Stimulated activated CD4-positive, alpha-beta T cell treated with anti-CD3 and anti-CD28 coated beads, Interleukin-1b, Interleukin-23, amount 100 ng/mL, for 48 hours (primary cell): ENCODE data around the gene CEND1.

Experiments
- DNase-seq: peaks from one replicate; pipeline ENCODE4 v3.0.0-alpha.2; 2020

Gene CEND1

DNA sequence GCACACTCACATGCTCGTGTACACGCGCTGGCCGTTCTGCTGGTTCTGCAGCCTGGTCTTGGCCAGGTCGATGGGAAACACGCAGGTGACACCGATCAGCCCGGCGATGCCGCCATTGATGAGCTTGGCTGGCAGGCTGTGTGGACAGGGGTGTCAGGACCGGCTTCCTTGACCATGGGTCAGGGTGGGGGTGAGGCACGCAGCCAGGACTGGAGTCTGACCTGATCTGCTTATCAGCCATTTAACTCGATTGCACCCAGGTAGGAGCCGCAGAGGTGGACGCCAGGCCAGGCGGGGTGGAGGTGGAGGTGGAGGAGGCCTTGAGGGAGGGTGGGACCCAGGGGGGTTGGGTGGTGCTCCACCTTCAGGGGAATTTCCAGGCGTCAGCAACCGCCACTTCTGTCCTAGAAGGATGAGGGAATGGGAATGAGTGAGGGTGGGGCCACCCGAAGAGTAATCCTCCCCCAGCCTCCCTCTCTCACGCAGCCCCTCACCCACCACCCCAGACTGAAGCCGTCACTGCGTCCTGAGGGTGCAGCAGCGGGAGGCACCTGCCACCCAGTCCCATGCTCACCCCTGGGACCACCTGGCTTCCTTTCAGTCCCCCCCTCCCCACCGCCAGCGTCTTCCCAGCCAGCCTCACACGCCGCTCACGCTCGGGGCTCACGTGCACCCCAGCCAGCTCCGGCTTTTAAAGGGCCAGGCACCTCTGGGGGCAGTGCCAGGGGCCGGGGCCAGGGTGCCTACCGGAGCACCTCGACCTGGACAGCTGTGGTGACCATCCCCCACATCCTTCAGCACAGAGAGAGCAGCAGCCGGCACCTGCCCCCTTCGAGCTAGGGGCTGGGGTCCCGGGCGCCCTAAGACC is 5.1 kb upstream of the CEND1 start:
- no peak for DNase-seq

DNA sequence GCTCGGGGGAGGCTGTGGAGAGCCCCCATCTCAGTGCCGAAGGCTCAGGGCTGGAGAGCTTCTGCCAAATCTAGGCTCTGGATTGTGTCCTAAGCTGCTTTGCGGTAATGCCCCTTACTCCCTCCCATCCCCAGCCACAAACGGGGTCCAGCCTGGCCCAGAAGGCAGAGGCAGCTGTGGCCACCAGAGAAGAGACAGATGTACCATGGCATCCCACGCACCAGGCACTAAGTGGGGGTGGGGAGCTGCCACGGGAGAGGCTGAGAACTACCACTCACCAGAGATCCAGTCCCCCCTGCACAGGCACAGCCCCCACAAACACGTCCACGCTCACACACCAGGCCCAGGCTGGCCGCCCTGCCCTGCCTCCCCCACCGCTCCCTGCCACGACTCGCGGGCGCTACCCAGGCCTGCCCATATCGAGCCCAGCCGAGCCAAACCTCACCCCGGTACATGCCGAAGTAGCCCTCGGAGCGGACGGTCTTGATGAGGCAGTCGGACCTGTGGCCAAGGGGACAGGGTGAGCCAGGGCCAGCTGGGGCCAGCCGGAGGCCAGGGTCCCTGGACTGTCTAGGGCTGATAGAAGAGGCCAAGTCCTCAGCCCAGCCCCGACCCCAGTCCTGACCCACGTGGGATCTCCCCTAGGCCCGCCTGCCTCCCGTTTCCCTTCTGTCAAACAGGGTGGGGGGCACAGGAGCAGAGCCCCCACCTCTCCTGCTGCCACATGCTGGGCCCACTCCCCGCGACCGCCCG is 4.3 kb upstream of the CEND1 start:
- no peak for DNase-seq

GRCh38 chr11:793556-793955 is 3.7 kb upstream of the CEND1 start:
- DNase-seq: no peak

- no peak for DNase-seq
Observed at GRCh38 chr11:792873-793272, 3.0 kb upstream of the CEND1 start.

DNA sequence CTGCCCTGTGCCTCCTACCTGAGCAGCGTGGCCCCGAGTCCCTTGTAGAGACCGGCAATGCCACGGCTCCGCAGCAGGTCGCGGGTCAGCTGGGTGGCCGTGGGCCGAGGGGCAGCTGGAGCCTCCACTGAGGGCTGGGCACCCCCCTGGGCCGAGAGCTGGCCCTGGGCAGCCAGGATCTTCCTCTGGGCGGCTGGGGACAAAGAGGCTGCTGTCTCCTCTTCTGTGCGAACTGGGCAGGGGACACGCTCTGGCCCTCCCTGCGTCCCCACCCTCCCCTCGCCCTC is 2.6 kb upstream of the CEND1 start:
- DNase-seq: no peak

- DNase-seq: no peak
Observed at GRCh38 chr11:791658-792534, 2.0 kb upstream of the CEND1 start.

GRCh38 chr11:790721-791564 is 1.1 kb upstream of the CEND1 start:
- DNase-seq: no peak

GRCh38 chr11:788953-789940 is 643 bp downstream of the CEND1 start:
- DNase-seq: no peak

- DNase-seq: no peak
Observed at GRCh38 chr11:788009-788640, 1.8 kb downstream of the CEND1 start.

DNA sequence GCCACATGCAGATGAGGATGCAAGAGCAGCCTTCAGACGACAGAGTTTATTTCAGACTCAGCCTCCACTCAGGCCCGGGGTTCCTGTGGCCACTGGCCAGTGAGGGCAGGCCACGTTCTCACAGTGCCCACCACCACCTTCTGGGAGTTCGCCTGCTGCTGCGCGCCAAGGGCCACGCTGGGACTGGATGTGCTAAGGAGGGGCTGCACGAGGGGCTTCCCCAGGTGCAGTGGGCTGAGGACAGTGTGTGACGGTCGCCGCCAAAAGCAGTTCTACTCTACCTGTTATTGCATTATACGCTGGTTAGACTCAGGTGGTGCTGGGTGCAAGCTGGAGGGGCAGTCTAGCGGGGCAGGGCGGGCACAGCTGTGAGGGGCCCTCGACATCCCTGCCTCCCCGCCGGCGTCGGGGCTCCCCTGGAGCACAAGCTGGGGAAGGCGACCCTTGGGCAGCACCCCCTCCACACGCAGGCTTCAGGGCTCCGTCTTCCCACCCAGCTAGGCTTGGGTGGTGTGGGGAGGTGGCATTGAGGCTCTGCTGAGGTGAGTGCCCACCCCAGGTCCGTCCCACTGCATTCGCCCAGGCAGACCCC is 2.7 kb downstream of the CEND1 start:
- DNase-seq: no peak

DNA sequence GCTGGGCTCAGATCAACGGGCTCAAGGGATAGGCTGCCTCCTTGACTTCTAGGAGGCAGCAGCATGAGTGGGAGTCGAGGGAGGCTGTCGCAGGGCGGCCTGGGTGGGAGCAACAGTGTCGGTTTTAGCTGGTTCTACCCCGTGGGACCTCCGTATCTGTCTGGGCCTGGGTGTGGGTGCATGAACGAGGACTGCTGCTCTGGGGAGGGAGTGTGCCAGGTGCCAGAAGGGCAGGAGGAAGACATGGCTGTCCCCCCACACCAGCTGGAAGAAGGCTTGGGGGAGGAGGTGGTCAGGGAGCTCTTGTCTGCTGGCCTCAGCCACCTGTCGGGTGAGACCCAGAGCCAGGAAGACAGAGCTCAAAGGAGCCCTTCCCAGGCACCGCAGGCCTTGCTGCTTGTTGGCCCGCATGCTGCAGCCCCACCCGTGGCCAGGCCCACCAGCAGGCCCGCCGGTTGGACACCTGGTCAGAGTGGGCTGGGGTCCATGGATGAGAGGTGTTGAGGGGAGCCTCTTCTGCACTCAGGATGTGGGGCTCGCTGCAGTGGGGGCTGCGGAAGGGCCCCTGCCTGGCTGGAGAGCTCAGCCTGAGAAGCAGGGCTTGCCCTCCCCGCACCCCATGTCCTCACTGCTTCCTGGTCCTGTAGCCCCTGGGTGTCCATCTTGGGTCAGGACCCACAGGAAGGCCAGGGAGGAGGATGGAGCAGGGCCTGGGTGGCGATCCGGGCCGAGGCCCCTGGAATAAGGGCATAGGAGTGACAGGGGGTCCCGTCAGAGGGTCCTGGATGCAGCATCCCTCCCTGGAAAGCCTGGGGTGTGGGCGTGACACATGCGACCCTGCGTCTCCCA is 3.4 kb downstream of the CEND1 start:
- DNase-seq: no peak

DNA sequence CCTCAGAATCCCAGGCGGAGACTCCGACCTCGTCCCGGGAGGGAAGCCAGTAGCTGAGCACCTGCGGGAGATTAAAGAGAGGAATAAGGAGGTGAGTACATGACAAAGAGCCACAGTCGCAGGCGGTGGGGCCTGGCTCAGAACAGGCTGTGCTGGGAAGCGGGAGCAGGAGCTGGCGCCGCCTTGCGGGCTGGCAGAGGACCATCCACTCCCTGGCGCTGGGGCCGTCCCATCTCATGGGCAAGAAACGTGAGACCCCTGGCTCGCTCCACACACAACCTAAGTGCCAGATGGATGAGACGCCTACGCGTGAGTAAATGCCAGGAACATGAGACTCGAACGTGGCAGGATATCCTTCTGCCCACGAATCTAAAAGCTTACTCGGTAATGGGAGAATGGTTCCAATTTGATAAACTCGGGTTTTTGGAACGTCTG is 6.3 kb downstream of the CEND1 start:
- DNase-seq: no peak

DNA sequence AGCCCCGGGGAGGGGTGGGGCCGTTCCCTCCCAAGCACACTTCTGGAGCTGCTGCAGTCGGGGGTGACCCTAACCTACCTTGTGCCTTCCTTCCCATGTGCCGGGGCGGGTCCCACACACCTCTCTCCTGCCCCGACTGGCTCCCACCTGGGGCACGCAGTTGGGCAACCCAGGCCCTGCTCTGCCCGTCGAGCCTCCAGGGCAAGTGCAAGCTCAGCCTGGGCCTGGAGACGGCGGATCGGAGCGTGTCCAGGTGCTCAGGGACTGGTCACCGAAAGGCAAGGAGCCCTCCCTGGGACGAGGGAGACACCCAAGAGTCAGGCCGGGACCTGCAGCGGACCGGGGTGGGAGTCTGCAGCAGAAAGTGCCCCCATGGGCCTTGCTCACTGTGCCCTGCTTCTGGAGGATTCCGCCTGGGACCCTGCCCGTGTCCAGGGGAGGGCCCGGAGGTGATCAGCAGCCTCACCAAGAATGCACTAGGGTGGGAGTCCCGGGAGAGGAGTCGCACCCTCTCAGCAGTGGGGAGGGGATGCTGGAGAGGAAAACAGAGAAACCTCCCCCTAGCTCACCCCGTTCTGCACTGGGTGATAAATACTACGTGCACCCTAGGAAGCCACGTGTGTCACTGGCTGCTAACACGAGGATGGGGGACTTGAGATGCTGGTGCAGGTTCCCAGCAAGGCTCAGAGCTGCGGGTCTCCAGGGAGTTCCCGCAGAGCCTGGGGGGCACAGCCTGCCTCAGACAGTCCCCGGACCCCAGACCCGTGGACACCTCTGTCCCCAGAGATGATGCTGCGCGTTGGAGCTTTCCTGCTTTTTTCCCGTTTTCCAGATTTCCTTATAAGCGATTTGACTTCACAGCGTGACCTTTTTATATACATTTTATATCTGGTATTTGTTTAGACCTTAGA is 7.4 kb downstream of the CEND1 start:
- no peak for DNase-seq

GRCh38 chr11:779955-780532 is 9.8 kb downstream of the CEND1 start:
- DNase-seq: no peak

DNA sequence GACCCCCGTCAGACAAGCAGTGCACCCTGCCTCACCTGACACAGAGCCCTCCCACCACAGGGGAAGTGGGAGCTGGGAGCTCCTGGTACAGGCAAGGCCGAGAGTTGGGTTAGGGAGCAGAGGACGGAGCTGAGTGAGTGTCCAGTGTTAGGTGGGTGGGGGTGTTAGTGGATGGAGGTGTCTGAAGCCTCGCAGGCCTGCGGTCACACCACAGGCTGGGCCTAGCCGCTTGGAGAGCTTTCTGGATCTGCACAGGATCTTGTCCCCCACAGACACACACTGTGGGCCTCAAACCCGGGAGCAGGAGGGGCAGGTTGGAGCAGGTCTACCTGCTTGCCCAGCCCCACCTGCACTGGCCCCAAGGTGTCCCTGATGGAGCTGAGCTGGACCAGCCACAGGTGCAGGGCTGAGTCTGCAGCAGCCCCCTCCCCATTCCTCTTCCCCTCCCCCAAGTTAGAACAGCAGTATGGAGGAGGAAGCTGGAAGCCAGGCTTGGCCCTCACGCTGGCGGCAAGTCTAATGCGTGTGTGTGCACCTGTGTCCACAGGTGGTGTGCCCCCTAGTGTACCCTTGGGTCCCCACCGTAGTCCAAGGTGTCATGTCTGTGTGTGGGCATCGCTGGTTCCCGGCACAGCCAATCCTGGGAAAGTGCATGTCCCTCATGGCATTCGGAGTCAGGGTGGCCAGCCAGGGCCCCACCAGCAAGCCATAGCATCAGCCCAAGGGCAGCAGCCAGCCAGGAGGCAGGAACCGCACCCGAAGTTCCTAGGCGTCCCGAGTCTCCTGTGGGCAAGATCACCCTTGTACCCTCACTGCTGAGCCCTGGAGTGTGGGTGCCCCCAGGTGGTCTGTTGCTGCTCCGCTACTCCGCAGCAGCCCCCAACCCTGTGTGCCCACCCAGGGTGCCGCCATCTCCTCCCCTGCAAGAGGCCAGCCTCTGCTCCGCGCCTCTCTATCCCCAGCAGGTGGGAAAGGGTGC is 10.6 kb downstream of the CEND1 start:
- no peak for DNase-seq
